HG03342 (cell line): ENCODE measurements around the gene SHCBP1L.
"Not testable (repeated sequence)": the region's sequence is repeated elsewhere in the genome, so short reads cannot be mapped to it uniquely, and the experiment has no call there.

Source experiments
- ATAC-seq: cut with Tn5 transposase; IDR thresholded peaks from one replicate; pipeline ENCODE4 v1.9.1; 2021; ENCODE audit warnings: mild to moderate bottlenecking, moderate library complexity; ENCODE audit not compliant: unreplicated experiment

SHCBP1L gene

GRCh38 chr1:182965861-182966260 lies 12.9 kb upstream of the SHCBP1L start:
- ATAC-seq = no peak

- no peak for ATAC-seq
Measured at GRCh38 chr1:182965096-182965495, 12.1 kb upstream of the SHCBP1L start.

GRCh38 chr1:182962554-182963115 lies 9.7 kb upstream of the SHCBP1L start:
- ATAC-seq = peak; percentile 98

GRCh38 chr1:182960046-182960445 lies 7.1 kb upstream of the SHCBP1L start:
- ATAC-seq = no peak

GRCh38 chr1:182957902-182958395 lies 5.0 kb upstream of the SHCBP1L start:
- ATAC-seq = no peak

GRCh38 chr1:182956708-182957365 lies 3.9 kb upstream of the SHCBP1L start:
- ATAC-seq = no peak

- no peak for ATAC-seq
Measured at GRCh38 chr1:182955596-182956588, 2.9 kb upstream of the SHCBP1L start.

- ATAC-seq = no peak
Measured at GRCh38 chr1:182953826-182954225, 860 bp upstream of the SHCBP1L start.

- not testable (repeated sequence) for ATAC-seq
Measured at GRCh38 chr1:182943336-182943735, 9.6 kb downstream of the SHCBP1L start.

GRCh38 chr1:182942145-182942544 lies 10.8 kb downstream of the SHCBP1L start:
- not testable (repeated sequence) for ATAC-seq

- ATAC-seq = no peak
Measured at GRCh38 chr1:182939413-182939812, 13.6 kb downstream of the SHCBP1L start.

- no peak for ATAC-seq
Measured at GRCh38 chr1:182935716-182936115, 17.2 kb downstream of the SHCBP1L start.

GRCh38 chr1:182930985-182931384 lies 22.0 kb downstream of the SHCBP1L start:
- ATAC-seq = no peak

- no peak for ATAC-seq
Measured at GRCh38 chr1:182927693-182928433, 25.1 kb downstream of the SHCBP1L start.

- ATAC-seq = no peak
Measured at GRCh38 chr1:182925661-182926060, 27.3 kb downstream of the SHCBP1L start.

- ATAC-seq = no peak
Measured at GRCh38 chr1:182917378-182917777, 35.6 kb downstream of the SHCBP1L start.

GRCh38 chr1:182913401-182913800 lies 39.6 kb downstream of the SHCBP1L start:
- no peak for ATAC-seq

- no peak for ATAC-seq
Measured at GRCh38 chr1:182910143-182910542, 42.8 kb downstream of the SHCBP1L start.

- ATAC-seq = no peak
Measured at GRCh38 chr1:182909578-182909977, 43.4 kb downstream of the SHCBP1L start.

- no peak for ATAC-seq
Measured at GRCh38 chr1:182905321-182905720, 47.6 kb downstream of the SHCBP1L start.

GRCh38 chr1:182901946-182902345 lies 51.0 kb downstream of the SHCBP1L start:
- not testable (repeated sequence) for ATAC-seq
